Measurements from ENCODE around the gene TBC1D12. TPM values are rescaled to one million over a fixed set of nuclear protein-coding genes. Genes with fewer than 3 reads are reported as not detected.

Gene TBC1D12
- total and polyA plus RNA-seq, 7 donors = 5.5 to 24.4 (median 16.3) TPM

GRCh38 chr10:94496010-94496409 lies 93.7 kb downstream of the TBC1D12 start:
- peaks cover 0 to 10% (median 0%) of the 10 kb centered on the region in 4 donors for H3K36me3 ChIP-seq
- 86 to 91% methylated on average over 4 of the region's 4 CpGs for WGBS, 2 donors
- no peaks in the 10 kb centered on the region for H3K4me1 ChIP-seq
- no peaks in the 10 kb centered on the region for H3K9me3 ChIP-seq
- TF ChIP-seq POLR2AphosphoS5 (IDR thresholded peaks at IDR 0.05) (no peak), POLR2A (IDR thresholded peaks at IDR 0.05) (no peak), EP300 (IDR thresholded peaks at IDR 0.05) (no peak), CTCF (IDR thresholded peaks at IDR 0.05) (no peak)
- no peaks in the 10 kb centered on the region for H3K27me3 ChIP-seq
- no peak for DNase-seq
- no peak overlapping the region for H3K27ac ChIP-seq
- intact Hi-C loops (cut with DNase I) = no loop called here
- H3K4me3 ChIP-seq = no peak overlapping the region

- no peak for TF ChIP-seq POLR2A (IDR thresholded peaks at IDR 0.05)
- TF ChIP-seq EP300 (IDR thresholded peaks at IDR 0.05) = no peak
- TF ChIP-seq POLR2AphosphoS5 (IDR thresholded peaks at IDR 0.05) = no peak
- no peak for TF ChIP-seq CTCF (IDR thresholded peaks at IDR 0.05)
- intact Hi-C loops (cut with DNase I) = no loop called here
- Histone ChIP-seq H3K27me3 (no peaks in the 10 kb centered on the region), H3K4me3 (no peak overlapping the region), H3K9me3 (no peaks in the 10 kb centered on the region), H3K4me1 (no peaks in the 10 kb centered on the region), H3K27ac (no peak overlapping the region), H3K36me3 (peaks cover 0 to 11% (median 0%) of the 10 kb centered on the region in 4 donors)
- 33 to 62% methylated on average over 3 of the region's 3 CpGs for WGBS, 2 donors
- no peak for DNase-seq
Observed at GRCh38 chr10:94496646-94497045, 94.3 kb downstream of the TBC1D12 start.

- WGBS, 2 donors = 83 to 90% methylated on average over 5 of the region's 5 CpGs
- peaks cover 0 to 11% (median 0%) of the 10 kb centered on the region in 4 donors for H3K36me3 ChIP-seq
Observed at GRCh38 chr10:94500063-94500462, 97.7 kb downstream of the TBC1D12 start.

GRCh38 chr10:94521276-94522250 lies 119.2 kb downstream of the TBC1D12 start:
- TF ChIP-seq EP300 (IDR thresholded peaks at IDR 0.05) = no peak
- TF ChIP-seq CTCF (IDR thresholded peaks at IDR 0.05) = no peak
- no peak for TF ChIP-seq POLR2A (IDR thresholded peaks at IDR 0.05)
- Histone ChIP-seq H3K9me3 (no peaks in the 10 kb centered on the region), H3K27me3 (no peaks in the 10 kb centered on the region), H3K36me3 (peaks cover 0 to 25% (median 3%) of the 10 kb centered on the region in 4 donors), H3K27ac (no peak overlapping the region), H3K4me3 (no peak overlapping the region), H3K4me1 (no peaks in the 10 kb centered on the region)
- no peak for DNase-seq
- intact Hi-C loops (cut with DNase I) = no loop called here
- WGBS, 2 donors = 95 to 97% methylated on average over 5 of the region's 5 CpGs

More at GRCh38 chr10:94500063-94500462, 97.7 kb downstream of the TBC1D12 start:
- Histone ChIP-seq H3K27ac (no peak overlapping the region), H3K4me1 (no peaks in the 10 kb centered on the region), H3K9me3 (no peaks in the 10 kb centered on the region), H3K4me3 (no peak overlapping the region), H3K27me3 (no peaks in the 10 kb centered on the region)
- no peak for DNase-seq
- intact Hi-C loops (cut with DNase I) = no loop called here
- TF ChIP-seq EP300 (IDR thresholded peaks at IDR 0.05) (no peak), POLR2A (IDR thresholded peaks at IDR 0.05) (no peak), POLR2AphosphoS5 (IDR thresholded peaks at IDR 0.05) (no peak), CTCF (IDR thresholded peaks at IDR 0.05) (no peak)
